WI38 (cell line): ENCODE results near the gene CLIP1.
"Not testable (repeated sequence)": the region's sequence is repeated elsewhere in the genome, so short reads cannot be mapped to it uniquely, and the experiment has no call there.

ENCODE experiments used
- H3K4me3 ChIP-seq: 2 replicates; pipeline ENCODE4 v1.5.1; 2011; ENCODE audit warnings: low read depth, mild to moderate bottlenecking, control low read depth, low read length
- CTCF ChIP-seq: IDR thresholded peaks from 2 replicates; pipeline ENCODE4 v1.5.1; 2012; ENCODE audit warnings: low read depth, mild to moderate bottlenecking, control low read depth, low read length

The CLIP1 gene

GRCh38 chr12:122437656-122438121 is 15.2 kb upstream of the CLIP1 start:
- H3K4me3 ChIP-seq = no peak overlapping the region
- TF ChIP-seq CTCF = no peak

GRCh38 chr12:122435186-122435585 is 12.7 kb upstream of the CLIP1 start:
- no peak for TF ChIP-seq CTCF
- no peak overlapping the region for H3K4me3 ChIP-seq

DNA sequence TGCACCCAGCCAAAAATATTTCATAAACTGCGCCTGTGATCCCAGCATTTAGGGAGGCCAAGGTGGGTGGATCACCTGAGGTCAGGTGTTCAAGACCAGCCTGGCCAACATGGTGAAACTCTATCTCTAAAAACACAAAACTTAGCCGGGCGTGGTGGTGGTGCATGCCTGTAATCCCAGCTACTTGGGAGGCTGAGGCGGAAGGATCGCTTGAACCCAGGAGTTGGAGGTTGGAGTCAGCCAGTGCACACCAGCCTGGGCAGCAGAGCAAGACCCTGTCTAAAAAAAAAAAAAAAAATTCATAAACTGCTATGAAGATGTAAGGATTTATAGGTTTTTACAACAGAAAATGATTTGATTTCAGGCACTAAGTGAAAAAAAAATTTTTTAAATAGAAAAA is 6.6 kb upstream of the CLIP1 start:
- H3K4me3 ChIP-seq = not testable (repeated sequence)

DNA sequence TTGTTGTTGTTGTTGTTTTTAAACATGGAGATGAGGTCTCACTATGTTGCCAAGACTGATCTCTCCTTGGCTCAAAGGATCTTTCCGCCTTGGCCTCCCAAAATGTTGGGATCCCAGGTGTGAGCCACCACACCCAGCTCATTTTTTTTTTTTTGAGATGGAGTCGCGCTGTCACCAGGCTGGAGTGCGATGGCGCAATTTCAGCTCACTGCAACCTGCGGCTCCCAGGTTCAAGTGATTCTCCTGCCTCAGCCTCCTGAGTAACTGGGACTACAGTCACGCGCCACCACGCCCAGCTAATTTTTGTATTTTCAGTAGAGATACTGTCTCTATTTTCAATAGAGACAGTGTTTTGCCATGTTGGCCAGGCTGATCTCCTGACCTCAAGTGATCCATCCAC is 4.9 kb upstream of the CLIP1 start:
- TF ChIP-seq CTCF = no peak
- no peak overlapping the region for H3K4me3 ChIP-seq

DNA sequence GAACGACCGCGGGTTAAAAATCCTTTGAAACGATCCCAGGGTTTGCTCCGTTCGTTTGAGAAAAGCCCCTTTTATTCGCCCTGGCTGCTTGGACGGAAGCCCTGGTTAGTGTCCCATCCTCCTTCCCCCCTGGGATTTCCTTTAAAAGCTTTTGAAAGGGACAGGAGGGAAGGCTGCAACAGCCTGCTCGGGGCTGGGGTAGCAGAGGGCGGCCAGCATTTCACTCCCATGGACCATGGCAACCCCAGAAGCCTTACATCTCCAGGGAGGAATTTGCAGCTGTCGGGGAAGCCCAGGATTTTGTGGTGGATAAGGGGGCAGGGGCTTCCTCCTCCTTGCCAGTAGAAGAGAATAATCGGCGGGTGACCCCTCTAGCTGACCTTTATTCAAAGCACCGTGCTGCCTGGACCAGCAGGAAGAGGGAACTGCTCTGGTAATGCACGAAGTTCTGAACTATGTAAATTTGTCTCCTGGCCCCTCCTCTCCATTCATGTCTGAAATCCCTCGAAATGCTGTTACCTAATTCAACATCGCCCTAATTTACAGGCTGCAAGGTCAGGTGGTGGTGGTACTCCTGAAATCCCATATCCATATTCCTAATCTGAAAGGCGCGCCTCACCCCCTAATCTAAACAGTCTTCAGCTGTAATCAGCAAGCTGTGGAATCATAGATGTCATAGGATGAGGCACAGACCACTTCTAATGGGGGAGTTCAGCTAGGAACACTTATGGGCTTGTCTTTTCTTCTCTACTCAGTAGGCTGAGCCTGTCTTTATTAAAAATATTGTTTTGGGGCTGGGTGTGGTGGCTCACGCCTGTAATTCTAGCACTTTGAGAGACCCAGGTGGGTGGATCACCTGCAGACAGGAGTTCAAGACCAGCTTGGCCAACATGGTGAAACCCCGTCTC is 1.0 kb upstream of the CLIP1 start:
- no peak for TF ChIP-seq CTCF
- H3K4me3 ChIP-seq = peak overlapping the region; percentile 67

DNA sequence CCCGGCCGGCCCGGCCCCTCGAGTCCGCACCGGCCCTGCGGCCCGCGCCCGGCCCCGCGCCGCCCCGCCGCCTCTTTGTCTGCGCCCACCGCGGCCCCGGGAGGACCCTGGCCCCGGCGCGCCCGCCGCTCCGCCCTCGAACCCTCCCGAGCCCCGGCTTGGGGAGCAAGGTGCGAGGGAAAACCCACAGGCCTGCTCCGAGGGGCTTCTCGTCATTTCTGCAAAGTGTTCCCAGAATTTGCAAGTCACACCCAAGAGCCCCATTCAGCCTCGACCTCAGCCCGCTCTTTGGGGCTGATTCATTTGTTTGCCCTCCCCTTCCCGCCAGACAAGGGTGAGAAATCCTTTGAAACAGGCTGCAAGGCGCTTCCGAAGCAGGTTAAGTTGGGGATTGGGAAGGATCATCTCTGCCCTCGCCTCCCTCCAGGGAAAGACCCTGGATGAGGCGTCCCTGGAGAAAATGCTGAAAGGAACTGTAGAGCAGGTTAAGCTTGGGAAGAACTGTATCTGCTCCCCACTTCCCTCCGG is 325 bp upstream of the CLIP1 start:
- TF ChIP-seq CTCF = no peak
- H3K4me3 ChIP-seq = peak overlapping the region; percentile 67

- TF ChIP-seq CTCF = no peak
- H3K4me3 ChIP-seq = peak overlapping the region; percentile 92
Measured at GRCh38 chr12:122421187-122421820, 1.2 kb downstream of the CLIP1 start.
